Measurements from ENCODE around the gene PFDN5.
A peak's percentile ranks its signal among the peaks of the same experiment; 100 is the strongest.

PFDN5 gene

DNA sequence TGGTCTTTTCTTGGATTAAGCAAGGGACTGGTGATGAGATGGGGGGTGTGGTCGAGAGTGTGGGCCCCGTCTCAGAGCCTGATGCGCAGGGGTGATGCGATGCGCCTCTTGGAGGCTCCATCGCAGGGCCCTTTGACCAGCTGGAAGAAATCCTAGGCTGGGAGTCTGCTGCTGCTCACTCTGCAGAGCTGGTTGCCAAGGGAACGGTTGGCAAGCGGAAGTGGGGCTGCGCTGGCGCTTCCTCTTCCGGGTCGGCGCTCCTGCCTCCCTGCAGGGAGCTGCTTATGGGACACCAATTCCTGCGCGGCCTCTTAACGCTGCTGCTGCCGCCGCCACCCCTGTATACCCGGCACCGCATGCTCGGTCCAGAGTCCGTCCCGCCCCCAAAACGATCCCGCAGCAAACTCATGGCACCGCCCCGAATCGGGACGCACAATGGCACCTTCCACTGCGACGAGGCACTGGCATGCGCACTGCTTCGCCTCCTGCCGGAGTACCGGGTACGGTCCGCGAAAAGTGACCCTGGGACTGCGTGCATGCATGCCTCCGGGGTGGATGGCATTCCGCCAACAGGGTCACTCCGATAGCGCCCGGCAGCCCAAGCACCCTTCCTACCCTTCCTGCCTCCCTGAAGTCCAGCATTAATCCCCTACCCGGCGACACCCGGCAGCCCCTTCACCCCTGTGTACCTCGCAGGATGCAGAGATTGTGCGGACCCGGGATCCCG lies 4.3 kb downstream of the PFDN5 start, which contains the start of gene MYG1:
Gene MYG1, plus strand, starts transcription at position 242 of the 727 bp plus-strand sequence. Its CDS starts 43 bp downstream, at position 285.
- DNase-seq (ENCODE audit: extremely low spot score): peak; percentile 89
- TF ChIP-seq CTCF (IDR thresholded peaks at IDR 0.05; ENCODE audit: control extremely low read depth, extremely low read depth, low read depth, missing control alignments): no peak
- POLR2A ChIA-PET: interaction anchor here (0.7 to 1.9 kb wide), 6 partner anchors 21 to 241 kb away, joined by 3 to 9 read pairs (median 4); partner anchors contain the start of genes AAAS, CSAD, ESPL1 and ZNF740
- CTCF ChIA-PET: interaction anchor here (0.9 to 25.5 kb wide), 11 partner anchors 14 to 234 kb away, joined by 3 to 383 read pairs (median 5); partner anchors contain the start of genes AAAS, ESPL1 and ITGB7

GRCh38 chr12:53300187-53300586 lies 4.8 kb downstream of the PFDN5 start:
- DNase-seq (ENCODE audit: extremely low spot score): no peak
- ChIA-PET CTCF (interaction anchor here (1.3 to 25.5 kb wide), 7 partner anchors 15 to 93 kb away, joined by 3 to 383 read pairs (median 34); partner anchors contain the start of genes AAAS and ITGB7), POLR2A (interaction anchor here (1.1 to 1.9 kb wide), 3 partner anchors 21 to 32 kb away, joined by 3 to 9 read pairs (median 4); partner anchors contain the start of genes AAAS and ESPL1)
- TF ChIP-seq CTCF (IDR thresholded peaks at IDR 0.05; ENCODE audit: control extremely low read depth, extremely low read depth, low read depth, missing control alignments): no peak

GRCh38 chr12:53302903-53303302 lies 7.6 kb downstream of the PFDN5 start:
- no peak for DNase-seq (ENCODE audit: extremely low spot score)
- no peak for TF ChIP-seq CTCF (IDR thresholded peaks at IDR 0.05; ENCODE audit: control extremely low read depth, extremely low read depth, low read depth, missing control alignments)
- CTCF ChIA-PET: interaction anchor here (0.7 to 4.3 kb wide), 7 partner anchors 12 to 206 kb away, joined by 3 to 34 read pairs (median 3); partner anchors contain the start of gene AAAS
- POLR2A ChIA-PET: interaction anchor here (1.0 kb wide), 1 partner anchor 18 kb away, joined by 4 read pairs; the partner anchor contains the start of gene AAAS

DNA sequence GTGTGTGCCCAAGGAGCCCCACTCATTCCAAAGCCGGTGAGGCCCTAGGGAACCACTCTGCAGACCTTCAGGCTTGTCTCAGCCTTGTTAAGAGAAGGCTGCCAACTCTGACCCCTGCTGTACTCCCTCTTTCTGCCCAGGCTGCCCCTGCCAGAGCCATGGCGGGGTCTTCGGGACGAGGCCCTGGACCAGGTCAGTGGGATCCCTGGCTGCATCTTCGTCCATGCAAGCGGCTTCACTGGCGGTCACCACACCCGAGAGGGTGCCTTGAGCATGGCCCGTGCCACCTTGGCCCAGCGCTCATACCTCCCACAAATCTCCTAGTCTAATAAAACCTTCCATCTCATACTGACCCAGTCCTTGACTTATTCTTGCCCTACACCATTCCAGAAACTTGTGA lies 11.5 kb downstream of the PFDN5 start:
- no peak for DNase-seq (ENCODE audit: extremely low spot score)
- CTCF ChIA-PET: interaction anchor here (2.0 kb wide), 1 partner anchor 14 kb away, joined by 8 read pairs; the partner anchor contains the start of gene AAAS
- POLR2A ChIA-PET: interaction anchor here (1.0 kb wide), 1 partner anchor 14 kb away, joined by 3 read pairs; the partner anchor contains the start of gene AAAS
- no peak for TF ChIP-seq CTCF (IDR thresholded peaks at IDR 0.05; ENCODE audit: control extremely low read depth, extremely low read depth, low read depth, missing control alignments)

DNA sequence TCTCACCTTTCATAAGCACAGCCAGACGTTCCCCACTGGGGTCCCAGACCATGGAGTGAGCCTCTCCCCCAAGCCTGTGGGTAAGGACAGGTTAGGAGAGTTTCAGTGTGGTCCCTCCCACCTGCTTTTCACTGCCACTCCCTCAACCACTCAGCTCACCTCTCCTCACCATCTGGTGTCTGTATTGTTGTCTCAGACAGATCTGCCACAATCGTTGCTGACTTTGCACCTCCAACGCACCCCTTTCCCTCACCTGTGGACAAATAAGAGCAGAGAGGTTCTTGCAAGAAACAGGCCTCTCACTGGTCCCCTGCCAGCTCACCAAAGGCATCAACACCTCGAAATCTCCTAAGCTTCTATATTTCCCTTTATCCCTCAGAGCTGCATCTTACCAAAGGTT lies 12.9 kb downstream of the PFDN5 start:
- TF ChIP-seq CTCF (IDR thresholded peaks at IDR 0.05; ENCODE audit: control extremely low read depth, extremely low read depth, low read depth, missing control alignments): no peak
- CTCF ChIA-PET: interaction anchor here (0.7 to 4.6 kb wide), 11 partner anchors 11 to 192 kb away, joined by 3 to 91 read pairs (median 4); partner anchors contain the start of genes AAAS and TARBP2
- POLR2A ChIA-PET: no interaction called here
- no peak for DNase-seq (ENCODE audit: extremely low spot score)

- CTCF ChIA-PET: interaction anchor here (1.1 to 1.5 kb wide), 3 partner anchors 11 to 61 kb away, joined by 3 to 8 read pairs (median 6); no protein-coding TSS in a partner anchor
- POLR2A ChIA-PET: no interaction called here
- DNase-seq (ENCODE audit: extremely low spot score): peak; percentile 50
- no peak for TF ChIP-seq CTCF (IDR thresholded peaks at IDR 0.05; ENCODE audit: control extremely low read depth, extremely low read depth, low read depth, missing control alignments)
Measured at GRCh38 chr12:53313996-53314395, 18.7 kb downstream of the PFDN5 start.
